ENCODE measurements around the gene CIBAR2.

Gene CIBAR2

GRCh38 chr16:85081765-85082164 is 30.5 kb downstream of the CIBAR2 start:
- no peak for DNase-seq (ENCODE audit: low read depth in 1 of 2, low spot score in 1 of 2)
- H3K27me3 ChIP-seq (ENCODE audit: insufficient read depth, poor library complexity, severe bottlenecking) = peaks cover 47% of the 10 kb centered on the region
- no peak overlapping the region for H3K4me3 ChIP-seq (replicated peaks; ENCODE audit: insufficient read depth, low read length)
- H3K27ac ChIP-seq (replicated peaks) = no peak overlapping the region
- TF ChIP-seq GABPA (IDR thresholded peaks at IDR 0.05; ENCODE audit: low read depth) (no peak), SPI1 (IDR thresholded peaks at IDR 0.05; ENCODE audit: borderline replicate concordance, low read depth) (no peak), POLR2AphosphoS5 (IDR thresholded peaks at IDR 0.05; ENCODE audit: low read depth) (no peak), REST (IDR thresholded peaks at IDR 0.05; ENCODE audit: insufficient replicate concordance, low read depth) (no peak), CTCF (IDR thresholded peaks at IDR 0.05; ENCODE audit: insufficient read depth, low read length) (no peak)

GRCh38 chr16:85081038-85081437 is 31.2 kb downstream of the CIBAR2 start:
- no peak for DNase-seq (ENCODE audit: low read depth in 1 of 2, low spot score in 1 of 2)
- peaks cover 47% of the 10 kb centered on the region for H3K27me3 ChIP-seq (ENCODE audit: insufficient read depth, poor library complexity, severe bottlenecking)
- no peak overlapping the region for H3K4me3 ChIP-seq (replicated peaks; ENCODE audit: insufficient read depth, low read length)

More at GRCh38 chr16:85081038-85081437, 31.2 kb downstream of the CIBAR2 start:
- H3K27ac ChIP-seq (replicated peaks) = no peak overlapping the region
- TF ChIP-seq SPI1 (IDR thresholded peaks at IDR 0.05; ENCODE audit: borderline replicate concordance, low read depth) = no peak
- TF ChIP-seq GABPA (IDR thresholded peaks at IDR 0.05; ENCODE audit: low read depth) = no peak
- TF ChIP-seq POLR2AphosphoS5 (IDR thresholded peaks at IDR 0.05; ENCODE audit: low read depth) = no peak
- no peak for TF ChIP-seq REST (IDR thresholded peaks at IDR 0.05; ENCODE audit: insufficient replicate concordance, low read depth)
- TF ChIP-seq CTCF (IDR thresholded peaks at IDR 0.05; ENCODE audit: insufficient read depth, low read length) = no peak

All from HL-60 (cell line).